DMS79 (cell line): ENCODE data around the gene JARID2.

Experiments
- DNase-seq: peaks from one replicate; lab custom pipeline; 2025; lab: John Stamatoyannopoulos, UW

The JARID2 gene

GRCh38 chr6:15472621-15473020, 226.8 kb downstream of the JARID2 start:
- DNase-seq, result no peak

GRCh38 chr6:15473174-15473573, 227.3 kb downstream of the JARID2 start:
- no peak for DNase-seq

- DNase-seq, result no peak
These were observed 227.9 kb downstream of the JARID2 start for GRCh38 chr6:15473741-15474161.

GRCh38 chr6:15474196-15474595, 228.3 kb downstream of the JARID2 start:
- no peak for DNase-seq

- DNase-seq, result peak; percentile 28
These were observed 229.4 kb downstream of the JARID2 start for GRCh38 chr6:15475261-15475660.

GRCh38 chr6:15475872-15476271, 230.0 kb downstream of the JARID2 start:
- no peak for DNase-seq

GRCh38 chr6:15476631-15477380, 230.9 kb downstream of the JARID2 start:
- DNase-seq, result peak; percentile 71

GRCh38 chr6:15477746-15478145, 231.9 kb downstream of the JARID2 start:
- DNase-seq, result no peak

GRCh38 chr6:15479761-15480160, 233.9 kb downstream of the JARID2 start:
- DNase-seq, result peak; percentile 64

- DNase-seq, result no peak
These were observed 234.7 kb downstream of the JARID2 start for GRCh38 chr6:15480525-15480924.

GRCh38 chr6:15481390-15482291, 235.8 kb downstream of the JARID2 start:
- peak; percentile 36 for DNase-seq

- DNase-seq, result no peak
These were observed 237.2 kb downstream of the JARID2 start for GRCh38 chr6:15483060-15483459.

GRCh38 chr6:15484140-15484539, 238.3 kb downstream of the JARID2 start:
- no peak for DNase-seq

- no peak for DNase-seq
These were observed 239.0 kb downstream of the JARID2 start for GRCh38 chr6:15484821-15485220.

GRCh38 chr6:15485936-15486335, 240.1 kb downstream of the JARID2 start:
- no peak for DNase-seq

GRCh38 chr6:15487262-15487661, 241.4 kb downstream of the JARID2 start:
- DNase-seq, result no peak

GRCh38 chr6:15489261-15489962, 243.5 kb downstream of the JARID2 start:
- DNase-seq, result no peak

GRCh38 chr6:15490242-15491100, 244.6 kb downstream of the JARID2 start:
- DNase-seq, result no peak

- DNase-seq, result peak; percentile 33
These were observed 245.6 kb downstream of the JARID2 start for GRCh38 chr6:15491255-15491985.

GRCh38 chr6:15491986-15492269, 246.1 kb downstream of the JARID2 start:
- DNase-seq, result peak; percentile 29
